Measurements from ENCODE around the gene MRNIP.

The MRNIP gene

DNA sequence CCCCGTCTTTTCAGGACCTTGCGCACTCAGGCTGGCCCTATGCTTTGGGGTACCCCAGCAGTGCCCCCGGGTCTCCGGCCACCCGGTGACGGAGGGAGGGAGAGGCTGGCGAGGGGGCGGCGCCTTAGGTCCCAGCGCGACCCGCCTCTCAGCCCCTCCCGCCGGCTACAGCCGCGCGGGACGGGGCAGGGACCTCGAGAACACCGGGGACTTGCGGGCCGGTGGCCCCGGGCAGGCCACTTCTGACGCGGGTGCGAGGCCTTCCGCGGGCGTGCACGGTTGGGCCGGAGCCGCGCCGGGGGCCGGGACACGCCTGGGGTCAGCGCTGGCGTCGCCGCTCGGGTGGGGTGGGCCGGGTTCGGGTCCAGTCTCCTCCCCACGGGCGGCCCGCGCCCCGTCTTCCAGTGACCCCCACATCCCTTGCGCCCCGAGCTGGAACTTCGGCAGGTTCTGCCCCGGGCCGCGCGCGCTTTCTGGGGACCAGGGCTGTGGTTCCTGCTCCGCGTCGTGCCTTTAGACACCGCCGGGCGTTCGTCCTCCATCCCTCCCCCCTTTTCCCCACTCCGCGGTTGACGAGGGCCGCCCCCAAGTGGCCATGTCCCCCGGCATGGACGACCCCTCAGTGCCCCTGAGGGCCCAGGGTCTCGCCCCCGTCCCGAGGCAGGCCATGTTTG is 41.7 kb downstream of the MRNIP start:
- H3K4me3 ChIP-seq (ENCODE audit: low read length) = peak overlapping the region; percentile 27
- no peak for DNase-seq (ENCODE audit: low read depth)
- TF ChIP-seq, protein P1, sequence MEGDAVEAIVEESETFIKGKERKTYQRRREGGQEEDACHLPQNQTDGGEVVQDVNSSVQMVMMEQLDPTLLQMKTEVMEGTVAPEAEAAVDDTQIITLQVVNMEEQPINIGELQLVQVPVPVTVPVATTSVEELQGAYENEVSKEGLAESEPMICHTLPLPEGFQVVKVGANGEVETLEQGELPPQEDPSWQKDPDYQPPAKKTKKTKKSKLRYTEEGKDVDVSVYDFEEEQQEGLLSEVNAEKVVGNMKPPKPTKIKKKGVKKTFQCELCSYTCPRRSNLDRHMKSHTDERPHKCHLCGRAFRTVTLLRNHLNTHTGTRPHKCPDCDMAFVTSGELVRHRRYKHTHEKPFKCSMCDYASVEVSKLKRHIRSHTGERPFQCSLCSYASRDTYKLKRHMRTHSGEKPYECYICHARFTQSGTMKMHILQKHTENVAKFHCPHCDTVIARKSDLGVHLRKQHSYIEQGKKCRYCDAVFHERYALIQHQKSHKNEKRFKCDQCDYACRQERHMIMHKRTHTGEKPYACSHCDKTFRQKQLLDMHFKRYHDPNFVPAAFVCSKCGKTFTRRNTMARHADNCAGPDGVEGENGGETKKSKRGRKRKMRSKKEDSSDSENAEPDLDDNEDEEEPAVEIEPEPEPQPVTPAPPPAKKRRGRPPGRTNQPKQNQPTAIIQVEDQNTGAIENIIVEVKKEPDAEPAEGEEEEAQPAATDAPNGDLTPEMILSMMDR (IDR thresholded peaks at IDR 0.05; ENCODE audit: insufficient read depth, low read depth, low read length, missing control alignments) = no peak

DNA sequence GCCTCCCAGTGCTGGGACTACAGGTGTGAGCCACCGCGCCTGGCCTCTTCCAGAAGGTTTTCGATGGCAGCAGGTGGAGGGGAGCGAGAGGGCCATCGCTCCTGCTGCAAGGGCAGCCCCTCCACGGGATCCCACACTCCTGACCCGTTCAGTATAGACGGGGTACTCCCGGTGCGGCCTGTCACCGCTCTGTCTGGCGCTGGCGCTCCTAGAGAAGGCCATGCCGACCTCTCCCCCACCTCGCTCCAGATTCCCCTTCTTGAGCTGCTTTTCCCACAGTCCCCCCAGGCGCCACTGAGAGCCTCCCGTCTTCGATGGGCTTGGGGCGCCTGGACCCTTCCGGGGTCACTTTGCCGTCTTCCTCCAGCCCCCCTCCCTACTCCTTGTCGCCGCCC is 42.2 kb downstream of the MRNIP start:
- DNase-seq (ENCODE audit: low read depth) = no peak
- TF ChIP-seq, protein P1 (IDR thresholded peaks at IDR 0.05; ENCODE audit: insufficient read depth, low read depth, low read length, missing control alignments) = no peak
- H3K4me3 ChIP-seq (ENCODE audit: low read length) = peak overlapping the region; percentile 27

DNA sequence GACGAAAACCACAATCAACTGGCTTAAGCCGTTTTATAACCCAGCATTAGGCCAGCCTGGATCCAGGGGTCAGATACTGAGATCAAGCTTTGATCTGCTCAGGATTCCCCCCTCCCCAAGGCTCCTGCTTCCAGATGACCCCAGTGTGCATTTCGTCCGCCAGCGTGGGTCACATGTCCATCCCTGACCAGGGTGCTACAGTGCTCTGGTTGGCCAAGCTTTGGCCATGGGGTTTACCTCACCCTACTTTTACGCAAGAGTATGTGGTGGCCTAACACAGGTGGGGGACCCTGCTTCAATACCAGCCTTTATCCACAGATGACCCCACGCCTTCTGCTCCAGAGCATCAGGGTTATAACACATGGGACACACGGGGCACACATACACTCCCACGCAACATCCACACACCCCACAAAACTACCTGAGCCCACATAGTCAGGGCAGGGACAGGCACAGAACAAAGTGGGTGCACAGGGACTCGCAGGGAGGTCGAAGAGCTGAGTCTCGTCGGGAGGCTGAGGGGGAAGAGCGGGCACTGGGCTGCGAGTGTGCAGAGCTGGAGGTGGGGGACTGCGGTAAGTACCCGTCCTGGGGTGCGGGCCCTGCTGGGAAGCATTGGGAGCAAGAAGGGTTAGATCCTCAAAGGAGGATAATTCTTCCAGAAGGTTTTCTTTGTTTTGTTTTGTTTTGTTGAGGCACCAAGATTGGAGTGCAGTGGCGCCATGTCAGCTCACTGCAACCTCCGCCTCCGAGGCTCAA is 42.9 kb downstream of the MRNIP start:
- DNase-seq (ENCODE audit: low read depth) = no peak
- TF ChIP-seq, protein P1 (IDR thresholded peaks at IDR 0.05; ENCODE audit: insufficient read depth, low read depth, low read length, missing control alignments) = no peak

DNA sequence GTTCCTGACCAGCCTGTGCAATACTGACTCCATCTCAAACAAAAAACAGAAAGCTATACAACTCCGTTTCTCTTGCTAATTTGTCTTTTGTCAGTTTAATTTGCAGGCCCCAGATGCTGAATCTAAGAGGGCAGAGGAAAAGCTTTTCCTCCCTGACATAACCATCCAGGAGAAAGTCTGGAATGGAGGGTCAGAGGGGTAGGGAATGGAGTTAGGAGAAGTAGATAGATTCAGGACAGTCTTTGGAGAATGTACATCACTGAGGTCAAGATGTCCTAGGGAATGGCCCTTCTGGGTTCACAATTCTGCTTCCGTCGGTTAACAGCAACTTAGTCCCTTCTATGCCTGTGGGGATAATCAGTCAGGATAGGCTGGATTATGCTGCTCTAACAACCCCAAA is 44.5 kb downstream of the MRNIP start:
- no peak for DNase-seq (ENCODE audit: low read depth)
- H3K4me3 ChIP-seq (ENCODE audit: low read length) = no peak overlapping the region
- TF ChIP-seq, protein P1 (IDR thresholded peaks at IDR 0.05; ENCODE audit: insufficient read depth, low read depth, low read length, missing control alignments) = no peak

More for the DNA sequence above, 42.9 kb downstream of the MRNIP start:
- no peak overlapping the region for H3K4me3 ChIP-seq (ENCODE audit: low read length)

DNA sequence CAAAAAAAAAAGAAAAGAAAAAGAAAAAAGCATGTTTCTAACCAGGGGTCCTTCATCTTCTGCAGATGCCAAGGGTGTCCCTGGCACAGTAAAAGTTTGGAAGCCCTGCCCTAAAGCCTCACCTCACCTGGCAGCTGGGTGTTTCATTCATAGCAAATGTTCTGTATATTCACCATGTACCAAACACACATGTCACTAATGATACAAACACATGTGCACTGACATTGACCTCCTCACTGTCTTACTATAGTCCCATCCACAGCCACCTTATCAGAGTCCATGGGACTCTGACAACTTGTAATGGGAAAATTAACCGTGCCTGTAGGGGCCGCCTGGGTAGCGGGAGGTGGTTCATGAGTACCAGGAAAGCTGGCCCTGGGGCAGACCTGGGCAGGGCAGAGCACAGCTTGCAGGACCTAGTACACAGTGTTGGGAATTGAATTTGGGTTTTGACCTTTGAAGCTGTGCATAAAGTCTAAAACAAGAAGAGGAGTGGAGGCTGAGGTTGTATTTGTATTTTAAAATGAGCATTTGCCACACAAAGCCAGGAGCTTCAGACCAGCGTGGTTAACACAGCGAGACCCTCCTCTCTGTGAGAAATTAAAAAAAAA is 45.5 kb downstream of the MRNIP start:
- TF ChIP-seq, protein P1 (IDR thresholded peaks at IDR 0.05; ENCODE audit: insufficient read depth, low read depth, low read length, missing control alignments) = no peak
- no peak for DNase-seq (ENCODE audit: low read depth)
- H3K4me3 ChIP-seq (ENCODE audit: low read length) = no peak overlapping the region

DNA sequence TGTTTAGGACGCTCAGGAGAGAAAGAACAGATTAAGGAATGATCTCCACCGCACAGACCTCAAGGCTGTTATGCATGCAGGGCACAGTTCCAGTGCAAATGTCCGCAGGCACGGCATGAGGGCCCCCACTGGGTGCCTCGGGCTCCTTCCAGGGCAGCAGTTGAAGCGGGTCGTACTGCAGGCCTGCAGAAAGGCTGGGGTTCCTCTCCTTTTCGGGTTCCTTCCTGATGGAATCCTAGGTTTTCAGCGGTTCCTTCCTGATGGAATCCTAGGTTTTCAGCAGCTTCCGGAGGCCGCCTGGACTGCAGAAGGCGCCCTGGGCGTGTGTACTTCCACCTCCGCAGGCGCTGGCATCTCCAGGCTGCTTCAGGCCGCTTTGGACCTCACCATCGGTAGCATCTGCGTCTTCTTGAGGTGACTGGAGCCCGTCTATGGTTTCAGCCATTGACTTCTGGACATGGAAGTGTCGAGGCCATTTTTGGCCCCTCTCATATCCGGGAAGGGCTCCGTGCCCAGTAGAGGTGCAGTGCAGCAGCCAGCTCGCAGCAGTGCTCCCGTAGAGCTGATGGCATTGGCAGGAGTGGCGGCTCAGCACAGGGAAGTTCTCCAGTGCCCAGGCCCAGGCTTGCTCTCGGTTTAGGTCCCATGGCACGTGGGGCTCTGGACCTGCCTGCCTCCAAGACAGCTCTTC is 46.3 kb downstream of the MRNIP start:
- DNase-seq (ENCODE audit: low read depth) = no peak
- TF ChIP-seq, protein P1 (IDR thresholded peaks at IDR 0.05; ENCODE audit: insufficient read depth, low read depth, low read length, missing control alignments) = no peak
- no peak overlapping the region for H3K4me3 ChIP-seq (ENCODE audit: low read length)

Data from epithelial cell of esophagus (primary cell).